ENCODE results near the gene FTO. TPM values are rescaled to one million over a fixed set of nuclear protein-coding genes. Genes with fewer than 3 reads are reported as not detected.

The FTO gene
- total RNA-seq, 1 donor from 2014 or later = 75.6 TPM

- Histone ChIP-seq H3K4me3 (no peak overlapping the region), H3K36me3 (no peaks in the 10 kb centered on the region), H3K27ac (no peak overlapping the region), H3K4me1 (peaks cover 14% of the 10 kb centered on the region), H3K9me3 (no peaks in the 10 kb centered on the region), H3K27me3 (no peaks in the 10 kb centered on the region)
- intact Hi-C loops (cut with DNase I) = no loop called here
- DNase-seq = no peak
- no peak for ATAC-seq
- TF ChIP-seq CTCF (IDR thresholded peaks at IDR 0.05) = no peak
These were observed 31.0 kb downstream of the FTO start for GRCh38 chr16:53734908-53735307.

GRCh38 chr16:53736297-53736696 is 32.3 kb downstream of the FTO start:
- Histone ChIP-seq H3K27ac (no peak overlapping the region), H3K36me3 (no peaks in the 10 kb centered on the region), H3K4me1 (peaks cover 14% of the 10 kb centered on the region), H3K9me3 (no peaks in the 10 kb centered on the region), H3K4me3 (no peak overlapping the region), H3K27me3 (no peaks in the 10 kb centered on the region)
- DNase-seq (no peak), ATAC-seq (no peak)
- intact Hi-C loops (cut with DNase I) = no loop called here
- no peak for TF ChIP-seq CTCF (IDR thresholded peaks at IDR 0.05)

- H3K9me3 ChIP-seq = no peaks in the 10 kb centered on the region
- intact Hi-C loops (cut with DNase I) = no loop called here
- no peak overlapping the region for H3K4me3 ChIP-seq
- no peak for ATAC-seq
- TF ChIP-seq CTCF (IDR thresholded peaks at IDR 0.05) = no peak
- no peak overlapping the region for H3K27ac ChIP-seq
- no peaks in the 10 kb centered on the region for H3K36me3 ChIP-seq
- peaks cover 8% of the 10 kb centered on the region for H3K4me1 ChIP-seq
- DNase-seq = no peak
- H3K27me3 ChIP-seq = no peaks in the 10 kb centered on the region
These were observed 33.6 kb downstream of the FTO start for GRCh38 chr16:53737552-53737951.

- DNase-seq = no peak
- H3K27ac ChIP-seq = no peak overlapping the region
- TF ChIP-seq CTCF (IDR thresholded peaks at IDR 0.05) = no peak
- intact Hi-C loops (cut with DNase I) = no loop called here
- no peaks in the 10 kb centered on the region for H3K27me3 ChIP-seq
- ATAC-seq = no peak
- H3K4me3 ChIP-seq = no peak overlapping the region
- H3K9me3 ChIP-seq = no peaks in the 10 kb centered on the region
- H3K36me3 ChIP-seq = no peaks in the 10 kb centered on the region
- peaks cover 7% of the 10 kb centered on the region for H3K4me1 ChIP-seq
These were observed 36.5 kb downstream of the FTO start for GRCh38 chr16:53740476-53740875.

- H3K4me1 ChIP-seq = peaks cover 7% of the 10 kb centered on the region
- TF ChIP-seq CTCF (IDR thresholded peaks at IDR 0.05) = no peak
- no peak overlapping the region for H3K4me3 ChIP-seq
- H3K9me3 ChIP-seq = no peaks in the 10 kb centered on the region
- ATAC-seq (no peak), DNase-seq (no peak)
- H3K27ac ChIP-seq = no peak overlapping the region
- H3K27me3 ChIP-seq = no peaks in the 10 kb centered on the region
- H3K36me3 ChIP-seq = no peaks in the 10 kb centered on the region
- intact Hi-C loops (cut with DNase I) = no loop called here
These were observed 37.1 kb downstream of the FTO start for GRCh38 chr16:53740933-53741531.

GRCh38 chr16:53741546-53741945 is 37.6 kb downstream of the FTO start:
- Histone ChIP-seq H3K4me1 (peaks cover 7% of the 10 kb centered on the region), H3K36me3 (no peaks in the 10 kb centered on the region), H3K27ac (no peak overlapping the region), H3K9me3 (no peaks in the 10 kb centered on the region), H3K4me3 (no peak overlapping the region), H3K27me3 (no peaks in the 10 kb centered on the region)
- DNase-seq (no peak), ATAC-seq (no peak)
- intact Hi-C loops (cut with DNase I) = no loop called here
- TF ChIP-seq CTCF (IDR thresholded peaks at IDR 0.05) = no peak

Data from upper lobe of right lung (tissue), 1 donor.